ENCODE data around the gene PARS2. TPM values are rescaled to one million over a fixed set of nuclear protein-coding genes. Genes with fewer than 3 reads are reported as not detected.

Gene PARS2
- total and polyA plus RNA-seq, 2 of the 4 experiments (the other 2 are of a cell fraction), result 3.4 to 6.3 TPM

DNA sequence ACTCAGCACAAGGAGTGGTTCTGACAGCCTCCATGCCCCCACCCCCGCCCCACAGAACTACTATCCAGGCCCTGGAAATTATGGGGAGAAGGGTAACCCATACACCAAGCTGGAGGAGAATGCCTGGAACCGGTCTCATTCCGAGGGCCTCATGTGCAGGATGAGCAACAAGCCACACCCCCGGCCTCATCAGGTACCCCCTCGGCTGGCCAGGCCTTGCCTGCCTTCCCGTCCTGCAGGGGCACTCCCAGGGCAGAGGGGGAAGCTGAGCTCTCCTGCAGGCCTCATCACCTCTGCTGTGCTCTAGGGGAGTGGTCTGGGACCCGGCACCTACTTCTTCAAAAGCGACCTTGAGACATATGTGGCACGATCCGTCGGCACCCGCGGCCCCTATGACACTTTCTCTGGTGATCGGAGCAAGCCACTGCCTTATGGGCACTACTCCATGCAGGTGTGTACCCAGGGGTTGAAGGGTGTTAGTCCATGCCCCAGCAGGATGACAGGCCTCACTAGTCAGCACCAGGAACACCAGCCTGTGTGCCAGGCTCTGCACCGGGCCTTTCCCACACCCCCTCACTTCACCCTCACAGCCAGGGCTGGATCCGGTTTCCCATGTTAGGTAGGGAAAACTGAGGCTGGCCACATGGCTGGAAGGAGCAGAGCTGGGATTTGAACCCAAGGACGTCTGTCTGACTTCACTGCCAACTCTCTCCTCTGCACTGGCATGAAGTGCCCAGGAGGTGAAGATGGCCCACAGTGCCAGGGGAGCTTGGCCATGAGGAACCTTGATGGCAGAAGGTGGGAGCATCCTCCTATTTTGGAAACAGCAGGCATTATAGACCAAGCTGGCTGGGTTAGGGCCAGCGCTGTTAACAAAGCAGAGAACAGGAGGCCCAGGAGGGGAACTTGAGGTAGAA lies 47.7 kb upstream of the PARS2 start:
- H2AK5ac ChIP-seq (ENCODE audit: low read depth, low read length), result no peak overlapping the region
- no peak overlapping the region for H3K9ac ChIP-seq (ENCODE audit: low read depth, low read length)
- H3K23ac ChIP-seq (ENCODE audit: low read depth, low read length), result no peak overlapping the region
- no peak overlapping the region for H3K4ac ChIP-seq (ENCODE audit: low read depth, low read length)
- ChIA-PET CTCF (no interaction called here), POLR2A (ENCODE audit: unreplicated experiment) (no interaction called here)
- H3K27ac ChIP-seq (ENCODE audit: insufficient read depth, low read length), result no peak overlapping the region
- H3K9me3 ChIP-seq (ENCODE audit: control insufficient read depth, insufficient read depth, low read length), result no peaks in the 10 kb centered on the region
- no peak overlapping the region for H3K56ac ChIP-seq (ENCODE audit: extremely low read depth, insufficient read depth, low read length)
- H4K91ac ChIP-seq (ENCODE audit: insufficient read depth, low read depth, low read length), result no peak overlapping the region
- no TSS peak for BruUV-seq (replicated peaks)
- H4K5ac ChIP-seq (ENCODE audit: low read depth, low read length), result no peak overlapping the region
- intact Hi-C loops (cut with micrococcal nuclease), result loop anchor here (2.0 to 10.0 kb wide), 5 partner anchors 139 to 957 kb away; partner anchors contain the start of gene BSND
- no peak for TF ChIP-seq POLR2A (IDR thresholded peaks at IDR 0.05; ENCODE audit: low read depth, low read length)
- TF ChIP-seq, protein P1, sequence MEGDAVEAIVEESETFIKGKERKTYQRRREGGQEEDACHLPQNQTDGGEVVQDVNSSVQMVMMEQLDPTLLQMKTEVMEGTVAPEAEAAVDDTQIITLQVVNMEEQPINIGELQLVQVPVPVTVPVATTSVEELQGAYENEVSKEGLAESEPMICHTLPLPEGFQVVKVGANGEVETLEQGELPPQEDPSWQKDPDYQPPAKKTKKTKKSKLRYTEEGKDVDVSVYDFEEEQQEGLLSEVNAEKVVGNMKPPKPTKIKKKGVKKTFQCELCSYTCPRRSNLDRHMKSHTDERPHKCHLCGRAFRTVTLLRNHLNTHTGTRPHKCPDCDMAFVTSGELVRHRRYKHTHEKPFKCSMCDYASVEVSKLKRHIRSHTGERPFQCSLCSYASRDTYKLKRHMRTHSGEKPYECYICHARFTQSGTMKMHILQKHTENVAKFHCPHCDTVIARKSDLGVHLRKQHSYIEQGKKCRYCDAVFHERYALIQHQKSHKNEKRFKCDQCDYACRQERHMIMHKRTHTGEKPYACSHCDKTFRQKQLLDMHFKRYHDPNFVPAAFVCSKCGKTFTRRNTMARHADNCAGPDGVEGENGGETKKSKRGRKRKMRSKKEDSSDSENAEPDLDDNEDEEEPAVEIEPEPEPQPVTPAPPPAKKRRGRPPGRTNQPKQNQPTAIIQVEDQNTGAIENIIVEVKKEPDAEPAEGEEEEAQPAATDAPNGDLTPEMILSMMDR (conservative IDR thresholded peaks at IDR 0.05; ENCODE audit: low read depth, low read length), result no peak
- no peak for TF ChIP-seq RAD21 (IDR thresholded peaks at IDR 0.05; ENCODE audit: low read length)
- TF ChIP-seq BHLHE40 (IDR thresholded peaks at IDR 0.05; ENCODE audit: low read depth, low read length), result no peak
- H3K4me2 ChIP-seq (ENCODE audit: low read depth, low read length), result no peak overlapping the region
- peak overlapping the region; percentile 19 for H2AFZ ChIP-seq (replicated peaks; ENCODE audit: low read length, poor library complexity)
- no peak overlapping the region for H3K18ac ChIP-seq (ENCODE audit: low read depth, low read length)
- H2AK9ac ChIP-seq (replicated peaks; ENCODE audit: low read depth, low read length, poor library complexity), result no peak overlapping the region
- ATAC-seq (ENCODE audit: low read depth) (no peak), DNase-seq (no peak)
- WGBS, 2 experiments (ENCODE audit: extremely low coverage in 2 of 2, insufficient read length in 1 of 2), result 72% methylated on average over 6 of the region's 18 CpGs; no CpG with 5 or more reads in 1 of the 2 experiments
- no peaks in the 10 kb centered on the region for H3K4me1 ChIP-seq (ENCODE audit: control insufficient read depth, insufficient read depth, low read length)
- no peak overlapping the region for H3K4me3 ChIP-seq (ENCODE audit: insufficient read depth, low read depth, low read length)
- in situ Hi-C loops (cut with MboI; ENCODE audit: low sequenced_read_pairs), result loop anchor here (10.0 kb wide), 1 partner anchor 137 kb away; no protein-coding TSS in a partner anchor
- H4K20me1 ChIP-seq (ENCODE audit: insufficient read depth, low read length), result no peaks in the 10 kb centered on the region
- 0 out of 2 replicates have a peak, but pooled peaks cover 3% of the 10 kb centered on the region for H3K9me1 ChIP-seq (ENCODE audit: insufficient read depth, low read length)
- no peak overlapping the region for H2BK120ac ChIP-seq (ENCODE audit: low read depth, low read length)
- dilution Hi-C loops (cut with HindIII; ENCODE audit: low sequenced_read_pairs, unreplicated experiment), result no loop called here
- H3K14ac ChIP-seq (replicated peaks; ENCODE audit: low read depth, low read length), result no peak overlapping the region
- H2BK5ac ChIP-seq (ENCODE audit: low read depth, low read length, poor library complexity, severe bottlenecking), result no peak overlapping the region
- no peak overlapping the region for H2BK20ac ChIP-seq (ENCODE audit: low read depth, low read length)
- no peak overlapping the region for H4K8ac ChIP-seq (ENCODE audit: low read depth in 2 of 2, low read length in 2 of 2)
- no peaks in the 10 kb centered on the region for H3K36me3 ChIP-seq (ENCODE audit: control insufficient read depth, insufficient read depth, low read length)
- no peak overlapping the region for H2BK15ac ChIP-seq (ENCODE audit: low read depth, low read length)
- no peaks in the 10 kb centered on the region for H3K79me1 ChIP-seq (ENCODE audit: low read depth in 1 of 2, low read length in 2 of 2)
- peaks cover 47% of the 10 kb centered on the region for H3K27me3 ChIP-seq (ENCODE audit: control insufficient read depth, insufficient read depth, low read length)
